SK-N-SH treated with all-trans-retinoic acid at 6 μM for 48 hours (cell line): ENCODE measurements around the gene PDIA5.

ENCODE experiments used
- ATAC-seq: fragments of 200-7000 bp; cut with Tn5 transposase; 3 replicates; pipeline ENCODE4 v1.9.1; 2020; ENCODE audit warnings: mild to moderate bottlenecking, moderate library complexity
- ARNTL ChIP-seq: fragments of 450-650 bp; formaldehyde crosslinking; IDR thresholded peaks from 2 replicates; pipeline ENCODE4 v1.5.0; 2020; ENCODE audit warnings: low read depth, mild to moderate bottlenecking, moderate library complexity, borderline replicate concordance
- BACH2 ChIP-seq: fragments of 250-450 bp; sonication (Bioruptor Pico); IDR thresholded peaks from 2 replicates; pipeline ENCODE4 v1.9.0; 2021; ENCODE audit warnings: mild to moderate bottlenecking, borderline replicate concordance
- CSDC2 ChIP-seq: fragments of 250-450 bp; sonication (Bioruptor Pico); IDR thresholded peaks from 2 replicates; pipeline ENCODE4 v1.5.0; 2020; ENCODE audit warnings: mild to moderate bottlenecking, moderate library complexity
- ESRRG ChIP-seq: fragments of 250-450 bp; sonication (Bioruptor Pico); IDR thresholded peaks from 2 replicates; pipeline ENCODE4 v1.6.1; 2021; ENCODE audit warnings: mild to moderate bottlenecking
- GLIS3 ChIP-seq: fragments of 250-450 bp; sonication (Bioruptor Pico); IDR thresholded peaks from 2 replicates; pipeline ENCODE4 v1.5.0; 2020; ENCODE audit warnings: mild to moderate bottlenecking, moderate library complexity
- OSR1 ChIP-seq: fragments of 250-450 bp; sonication (Bioruptor Pico); IDR thresholded peaks from 2 replicates; pipeline ENCODE4 v1.8.0; 2022; ENCODE audit warnings: moderate library complexity, mild to moderate bottlenecking, inconsistent platforms
- PPARA ChIP-seq: fragments of 250-450 bp; sonication (Bioruptor Pico); IDR thresholded peaks from 2 replicates; pipeline ENCODE4 v1.5.0; 2020; ENCODE audit warnings: mild to moderate bottlenecking, borderline replicate concordance
- RARB ChIP-seq: fragments of 250-450 bp; sonication (Bioruptor Pico); IDR thresholded peaks from 2 replicates; pipeline ENCODE4 v1.8.0; 2021; ENCODE audit warnings: mild to moderate bottlenecking, moderate library complexity
- SNAI2 ChIP-seq: fragments of 250-450 bp; sonication (Bioruptor Pico); IDR thresholded peaks from 2 replicates; pipeline ENCODE4 v1.5.0; 2020; ENCODE audit warnings: mild to moderate bottlenecking, moderate library complexity
- TCF4 ChIP-seq: fragments of 250-450 bp; sonication (Bioruptor Pico); IDR thresholded peaks from 2 replicates; pipeline ENCODE4 v1.8.0; 2021; ENCODE audit warnings: mild to moderate bottlenecking, moderate library complexity, borderline replicate concordance
- TOX ChIP-seq: fragments of 250-450 bp; sonication (Bioruptor Pico); IDR thresholded peaks from 2 replicates; pipeline ENCODE4 v1.8.0; 2021; ENCODE audit warnings: mild to moderate bottlenecking, moderate library complexity, borderline replicate concordance
- TSHZ2 ChIP-seq: fragments of 250-450 bp; sonication (Bioruptor Pico); IDR thresholded peaks from 2 replicates; pipeline ENCODE4 v1.5.0; 2020; ENCODE audit warnings: mild to moderate bottlenecking, moderate library complexity
- ZC3H10 ChIP-seq: fragments of 250-450 bp; sonication (Bioruptor Pico); IDR thresholded peaks from 2 replicates; pipeline ENCODE4 v1.5.1; 2021; ENCODE audit warnings: mild to moderate bottlenecking, moderate library complexity
- ZFP3 ChIP-seq: fragments of 250-450 bp; sonication (Bioruptor Pico); IDR thresholded peaks from 2 replicates; pipeline ENCODE4 v1.5.0; 2020; ENCODE audit warnings: mild to moderate bottlenecking, moderate library complexity
- ZFP30 ChIP-seq: fragments of 450-650 bp; formaldehyde crosslinking; IDR thresholded peaks from 2 replicates; pipeline ENCODE4 v1.5.0; 2022; ENCODE audit warnings: mild to moderate bottlenecking, moderate library complexity
- ZNF565 ChIP-seq: fragments of 450-650 bp; formaldehyde crosslinking; conservative IDR thresholded peaks from 2 replicates; pipeline ENCODE4 v1.5.0; 2020; ENCODE audit warnings: low read depth, mild to moderate bottlenecking, moderate library complexity
- ZNF70 ChIP-seq: fragments of 450-650 bp; formaldehyde crosslinking; IDR thresholded peaks from 2 replicates; pipeline ENCODE4 v1.5.0; 2020; ENCODE audit warnings: mild to moderate bottlenecking, moderate library complexity
- TF ChIP-seq, protein P1 (sequence below): fragments of 250-450 bp; sonication (Bioruptor Pico); IDR thresholded peaks from 2 replicates; pipeline ENCODE4 v1.8.0; 2020; ENCODE audit warnings: mild to moderate bottlenecking, moderate library complexity, borderline replicate concordance
- TF ChIP-seq, protein P2 (sequence below): fragments of 250-450 bp; sonication (Bioruptor Pico); IDR thresholded peaks from 2 replicates; pipeline ENCODE4 v1.5.1; 2021; ENCODE audit warnings: mild to moderate bottlenecking, moderate library complexity

Gene PDIA5

GRCh38 chr3:123084192-123084591 is 17.4 kb downstream of the PDIA5 start:
- no peak for ATAC-seq
- TF ChIP-seq ARNTL (CRISPR knock-in tag) (no peak), PPARA (CRISPR knock-in tag) (no peak), TSHZ2 (no peak), OSR1 (CRISPR knock-in tag) (no peak), BACH2 (CRISPR knock-in tag) (no peak), ESRRG (CRISPR knock-in tag) (no peak), ZFP3 (CRISPR knock-in tag) (no peak), ZNF565 (CRISPR knock-in tag) (no peak), ZNF70 (no peak), TCF4 (CRISPR knock-in tag) (no peak), ZFP30 (CRISPR knock-in tag) (no peak), RARB (CRISPR knock-in tag) (no peak), GLIS3 (CRISPR knock-in tag) (no peak), ZC3H10 (CRISPR knock-in tag) (no peak), TOX (no peak), SNAI2 (CRISPR knock-in tag) (no peak)
- TF ChIP-seq, protein P1, sequence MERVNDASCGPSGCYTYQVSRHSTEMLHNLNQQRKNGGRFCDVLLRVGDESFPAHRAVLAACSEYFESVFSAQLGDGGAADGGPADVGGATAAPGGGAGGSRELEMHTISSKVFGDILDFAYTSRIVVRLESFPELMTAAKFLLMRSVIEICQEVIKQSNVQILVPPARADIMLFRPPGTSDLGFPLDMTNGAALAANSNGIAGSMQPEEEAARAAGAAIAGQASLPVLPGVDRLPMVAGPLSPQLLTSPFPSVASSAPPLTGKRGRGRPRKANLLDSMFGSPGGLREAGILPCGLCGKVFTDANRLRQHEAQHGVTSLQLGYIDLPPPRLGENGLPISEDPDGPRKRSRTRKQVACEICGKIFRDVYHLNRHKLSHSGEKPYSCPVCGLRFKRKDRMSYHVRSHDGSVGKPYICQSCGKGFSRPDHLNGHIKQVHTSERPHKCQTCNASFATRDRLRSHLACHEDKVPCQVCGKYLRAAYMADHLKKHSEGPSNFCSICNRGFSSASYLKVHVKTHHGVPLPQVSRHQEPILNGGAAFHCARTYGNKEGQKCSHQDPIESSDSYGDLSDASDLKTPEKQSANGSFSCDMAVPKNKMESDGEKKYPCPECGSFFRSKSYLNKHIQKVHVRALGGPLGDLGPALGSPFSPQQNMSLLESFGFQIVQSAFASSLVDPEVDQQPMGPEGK (CRISPR knock-in tag): no peak

DNA sequence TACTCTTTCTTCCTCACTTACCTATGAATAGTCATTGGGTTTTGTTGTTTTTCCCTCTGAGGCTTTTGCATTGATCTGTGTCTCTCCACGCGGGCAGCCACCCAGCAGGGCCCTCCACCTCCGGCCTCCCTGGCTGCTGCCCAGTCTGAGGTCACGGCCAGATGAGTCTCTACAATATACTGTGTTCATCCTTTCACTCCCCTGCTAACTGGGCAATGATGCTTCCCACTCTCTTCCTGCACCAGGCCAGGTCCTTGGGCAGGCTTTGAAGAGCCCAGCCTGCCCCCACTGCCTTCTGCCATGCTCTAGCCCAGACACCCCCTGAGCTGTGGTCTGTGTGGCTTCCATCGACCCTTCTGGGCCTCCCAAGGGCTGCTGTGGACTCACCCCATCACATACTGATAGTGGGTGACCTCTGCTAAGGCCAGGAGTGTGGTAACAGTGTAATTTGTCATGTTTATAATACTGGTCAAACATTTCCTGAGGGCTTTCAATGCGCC is 18.0 kb downstream of the PDIA5 start:
- TF ChIP-seq ARNTL (CRISPR knock-in tag) (no peak), GLIS3 (CRISPR knock-in tag) (no peak), CSDC2 (CRISPR knock-in tag) (no peak)
- TF ChIP-seq, protein P2, sequence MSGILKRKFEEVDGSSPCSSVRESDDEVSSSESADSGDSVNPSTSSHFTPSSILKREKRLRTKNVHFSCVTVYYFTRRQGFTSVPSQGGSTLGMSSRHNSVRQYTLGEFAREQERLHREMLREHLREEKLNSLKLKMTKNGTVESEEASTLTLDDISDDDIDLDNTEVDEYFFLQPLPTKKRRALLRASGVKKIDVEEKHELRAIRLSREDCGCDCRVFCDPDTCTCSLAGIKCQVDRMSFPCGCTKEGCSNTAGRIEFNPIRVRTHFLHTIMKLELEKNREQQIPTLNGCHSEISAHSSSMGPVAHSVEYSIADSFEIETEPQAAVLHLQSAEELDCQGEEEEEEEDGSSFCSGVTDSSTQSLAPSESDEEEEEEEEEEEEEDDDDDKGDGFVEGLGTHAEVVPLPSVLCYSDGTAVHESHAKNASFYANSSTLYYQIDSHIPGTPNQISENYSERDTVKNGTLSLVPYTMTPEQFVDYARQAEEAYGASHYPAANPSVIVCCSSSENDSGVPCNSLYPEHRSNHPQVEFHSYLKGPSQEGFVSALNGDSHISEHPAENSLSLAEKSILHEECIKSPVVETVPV (CRISPR knock-in tag): no peak
- TF ChIP-seq, all 23 proteins: peak for 0
- ATAC-seq: peak; percentile 15

- peak; percentile 9; the same call in 1 of the 3 replicates for ATAC-seq
- TF ChIP-seq TOX (no peak), CSDC2 (CRISPR knock-in tag) (no peak)
Observed at GRCh38 chr3:123085293-123085931, 18.6 kb downstream of the PDIA5 start.

DNA sequence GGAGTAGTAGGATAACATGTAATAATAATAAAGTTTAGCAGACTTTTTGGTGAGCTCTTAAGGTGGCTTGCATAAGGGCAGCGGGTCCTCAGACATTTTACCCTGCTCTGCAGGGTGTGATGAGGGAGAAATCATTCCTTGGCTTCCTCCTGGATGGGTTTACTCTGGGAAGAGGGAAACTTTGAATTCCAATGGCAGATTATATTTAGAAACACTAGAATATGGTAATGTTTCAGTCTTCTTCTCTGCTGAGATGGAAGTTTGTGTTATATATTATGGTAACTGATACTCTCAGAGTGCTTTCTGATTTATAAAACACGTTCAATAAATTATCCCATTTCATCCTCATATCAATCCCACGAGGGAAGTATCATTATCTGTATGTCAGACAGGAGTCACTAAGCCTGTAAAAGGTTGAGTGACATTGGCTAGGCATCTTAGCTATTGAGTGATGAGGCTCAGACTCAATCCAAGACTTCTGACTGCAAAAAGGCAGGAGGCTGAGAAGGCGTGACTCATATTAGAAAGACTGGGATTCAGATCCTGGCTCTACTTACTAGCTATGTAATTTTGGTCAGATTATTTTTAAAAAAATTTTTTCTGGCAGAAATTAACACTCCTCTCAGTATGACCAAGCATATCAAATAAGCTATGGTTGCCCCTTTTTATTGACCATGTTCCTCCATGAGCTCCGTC is 19.3 kb downstream of the PDIA5 start:
- ATAC-seq: no peak
- TF ChIP-seq CSDC2 (CRISPR knock-in tag) (no peak), RARB (CRISPR knock-in tag) (no peak)
- TF ChIP-seq, protein P2 (CRISPR knock-in tag): no peak
